Stimulated activated CD4-positive, alpha-beta T cell treated with anti-CD3 and anti-CD28 coated beads, Interleukin-4, amount 100 ng/mL, for 4 hours (primary cell): ENCODE measurements around the gene RAPGEF5.

Source experiments
- DNase-seq, 2 experiments: peaks; one replicate each; pipeline ENCODE4 v3.0.0-alpha.2; 2020

RAPGEF5 gene

DNA sequence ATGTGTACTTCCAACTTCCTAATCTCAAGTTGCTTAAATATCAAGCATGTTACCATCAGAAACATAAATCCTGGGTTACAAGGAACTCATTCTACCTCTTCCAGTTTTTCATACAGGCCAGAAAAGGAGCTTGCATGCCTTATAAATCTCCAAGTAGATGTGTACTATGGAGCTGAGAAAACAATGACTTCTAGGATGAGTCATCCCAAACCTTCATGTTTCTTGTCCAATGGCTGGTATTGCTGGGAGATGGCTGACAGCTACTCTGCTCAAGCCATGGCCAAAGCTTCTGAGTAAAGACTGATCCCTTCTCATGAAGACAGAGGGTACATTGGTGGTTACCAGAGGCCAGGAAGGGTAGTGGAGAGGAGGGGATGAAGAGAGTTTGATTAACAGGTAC, 8.6 kb downstream of the RAPGEF5 start:
- no peak for DNase-seq

DNA sequence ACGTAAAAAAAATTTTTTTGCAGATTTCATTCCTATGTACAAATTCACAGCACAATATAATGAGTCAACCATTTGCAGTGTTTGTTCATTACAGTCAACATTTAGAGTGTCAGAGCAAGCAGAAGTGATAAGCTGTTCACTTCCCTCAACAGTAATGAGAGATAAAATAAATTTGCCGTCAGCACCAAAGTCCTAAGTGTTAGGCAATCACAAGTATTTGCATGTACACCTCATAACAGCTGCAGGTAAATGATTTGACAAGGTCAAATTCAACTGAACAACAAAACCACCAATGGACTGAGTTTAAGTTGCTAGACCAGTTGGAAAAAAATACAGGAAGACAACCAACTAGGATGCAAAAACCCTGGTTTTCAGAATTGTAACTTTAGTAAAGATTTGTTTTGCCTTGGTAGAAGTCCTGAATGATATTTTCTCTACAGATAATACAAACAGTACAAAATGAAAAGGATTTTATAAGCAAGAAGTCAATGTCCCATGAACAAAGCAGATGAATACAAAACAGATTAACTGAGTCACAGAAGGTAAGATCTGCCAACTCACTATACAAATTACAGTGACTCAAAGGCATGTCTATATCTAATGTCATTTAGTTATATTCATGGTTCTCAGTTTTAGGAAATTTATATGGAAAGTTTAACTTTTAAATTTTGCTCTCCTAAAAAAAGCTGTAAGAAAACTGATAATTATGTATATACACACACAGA, 10.4 kb downstream of the RAPGEF5 start:
- DNase-seq = no peak

DNA sequence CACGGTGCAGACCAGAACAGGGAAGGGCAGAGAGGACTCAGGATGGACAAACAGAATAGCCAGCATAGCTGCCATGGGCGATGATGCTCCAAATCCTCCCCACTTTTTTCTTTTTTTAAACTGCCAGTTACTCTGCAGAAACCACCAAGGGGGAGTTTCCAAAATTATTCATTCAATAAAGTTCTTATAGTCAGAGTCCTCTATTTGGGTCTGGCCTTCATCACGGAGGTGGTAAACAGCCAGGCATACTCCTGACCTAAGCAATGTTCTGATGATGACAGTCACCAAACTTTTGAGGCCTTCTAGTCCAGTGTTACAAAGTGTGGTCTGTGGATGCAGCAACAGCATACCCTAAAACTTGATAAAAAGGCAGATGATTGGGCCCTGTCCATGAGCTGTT, 12.3 kb downstream of the RAPGEF5 start:
- no peak for DNase-seq

DNA sequence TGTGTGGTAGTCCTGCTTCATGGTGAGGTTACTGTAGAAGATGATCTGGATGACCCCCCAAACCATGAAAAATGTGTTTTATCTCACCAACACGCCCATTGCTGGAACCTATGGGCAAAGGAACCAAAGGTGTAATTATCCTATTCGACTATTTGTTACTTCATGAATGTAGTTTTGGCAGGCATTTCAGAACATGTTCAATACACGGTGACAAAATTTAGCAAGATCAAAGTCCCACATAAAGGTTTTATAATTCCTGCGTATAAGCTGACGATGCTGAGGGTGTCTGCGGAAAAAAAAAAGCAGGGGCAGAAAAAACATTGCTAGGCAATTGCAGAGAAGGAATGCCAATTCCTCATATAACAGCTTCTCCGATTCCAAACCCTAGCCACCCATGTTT, 13.3 kb downstream of the RAPGEF5 start:
- no peak for DNase-seq

DNA sequence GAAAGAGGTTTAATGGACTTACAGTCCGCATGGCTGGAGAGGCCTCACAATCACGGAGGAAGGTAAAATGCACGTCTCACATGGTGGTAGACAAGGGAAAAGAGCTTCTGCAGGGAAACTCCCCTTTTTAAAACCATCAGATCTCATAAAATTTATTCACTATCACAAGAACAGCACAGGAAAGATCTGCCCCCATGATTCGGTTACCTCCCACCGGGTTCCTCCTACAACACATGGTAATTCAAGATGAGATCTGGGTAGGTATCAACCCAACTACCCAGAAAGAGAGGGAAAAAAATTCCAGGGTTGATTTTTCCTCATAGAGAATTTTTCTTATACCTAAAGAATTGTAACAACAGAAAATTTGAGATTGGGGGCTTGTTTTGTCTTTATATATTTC, 13.9 kb downstream of the RAPGEF5 start:
- no peak for DNase-seq

DNA sequence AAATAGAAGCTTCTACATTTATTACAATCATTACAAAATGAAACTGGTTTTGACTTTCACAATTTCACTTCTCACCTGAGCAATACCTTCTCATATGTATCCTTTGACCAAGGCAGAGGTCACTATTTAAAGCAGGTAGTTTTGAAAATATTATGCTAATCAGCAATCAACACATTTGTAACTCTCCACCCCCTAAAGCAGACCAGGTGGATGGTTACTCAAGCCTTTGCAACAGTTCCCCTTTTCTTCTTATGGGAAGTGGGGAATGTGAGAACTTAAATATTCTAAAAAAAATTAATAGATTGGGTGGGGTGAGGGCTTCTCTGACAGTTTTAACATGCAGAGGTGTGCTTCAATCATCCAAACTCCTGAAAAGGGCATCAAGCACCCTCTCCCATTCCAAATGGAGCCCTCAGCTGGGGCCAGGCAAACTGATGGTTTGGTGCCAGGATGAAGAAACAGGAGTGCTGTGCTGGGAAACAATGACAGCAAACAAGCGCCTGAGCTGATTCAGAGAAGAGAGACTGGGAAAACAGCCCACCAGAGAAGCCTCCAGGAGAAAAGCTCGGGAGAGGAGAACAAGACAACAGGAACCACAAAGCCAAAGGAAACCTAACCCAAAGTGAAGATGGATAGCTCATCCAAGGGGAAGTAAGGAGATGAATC, 17.1 kb downstream of the RAPGEF5 start:
- no peak for DNase-seq

DNA sequence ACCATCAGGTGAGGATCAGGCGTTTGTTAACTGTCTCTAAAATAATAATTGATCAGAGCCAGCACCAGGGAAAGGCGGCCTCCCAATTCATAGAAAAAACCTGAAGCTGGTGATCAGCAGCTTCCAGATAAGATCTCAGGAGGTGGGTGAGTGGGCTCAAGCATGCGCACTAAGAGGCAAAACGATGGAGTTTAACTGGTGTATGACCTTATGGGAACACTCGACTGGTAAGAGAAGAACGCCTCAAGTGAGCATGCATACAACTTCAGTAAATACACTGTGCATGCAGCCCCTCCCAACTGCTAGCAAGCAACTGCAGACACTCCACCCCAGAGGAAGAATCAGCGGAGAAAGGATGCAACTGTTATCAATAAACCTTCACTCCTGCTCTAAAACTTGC, 18.1 kb downstream of the RAPGEF5 start:
- no peak for DNase-seq

DNA sequence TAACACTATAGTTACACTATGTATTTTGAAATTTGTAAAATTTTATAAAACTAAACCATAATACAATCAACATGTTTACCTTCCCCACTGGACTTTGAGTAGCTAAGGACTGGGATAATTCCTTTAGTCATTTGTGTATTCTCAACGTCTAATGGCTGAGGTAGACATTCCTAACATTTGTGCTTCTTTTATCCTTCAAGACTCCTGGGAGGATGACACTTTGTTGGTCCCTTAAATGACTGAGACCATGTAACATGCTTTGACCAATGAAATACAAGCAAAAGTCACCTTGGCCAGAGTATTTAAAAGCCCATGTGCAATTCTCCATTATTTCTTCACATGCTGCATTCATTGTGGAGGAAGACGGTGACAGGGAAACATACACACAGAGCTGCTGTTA, 18.5 kb downstream of the RAPGEF5 start:
- no peak for DNase-seq

DNA sequence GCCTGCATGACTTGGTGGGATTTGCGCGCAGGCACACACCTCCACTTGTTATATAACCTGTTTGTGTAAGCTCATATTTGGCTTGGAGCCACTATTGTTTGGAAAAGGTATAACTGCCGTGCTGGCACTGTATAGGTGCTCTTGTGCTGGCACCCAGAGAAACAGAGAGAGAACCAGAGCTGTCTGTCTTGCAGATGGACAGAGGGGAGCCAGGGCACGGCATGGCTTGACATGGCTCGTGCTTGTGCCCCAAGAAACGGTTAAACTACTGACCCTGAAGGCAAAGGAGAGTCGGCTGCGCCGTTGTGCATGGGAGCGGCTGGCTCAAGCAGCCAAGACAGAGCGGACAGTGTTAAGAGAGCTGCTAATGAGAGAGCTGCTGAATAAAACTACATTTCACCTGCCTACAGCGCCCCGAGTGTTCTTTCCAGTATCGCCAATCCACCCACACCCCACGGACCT, 23.2 kb downstream of the RAPGEF5 start:
- DNase-seq = no peak

DNA sequence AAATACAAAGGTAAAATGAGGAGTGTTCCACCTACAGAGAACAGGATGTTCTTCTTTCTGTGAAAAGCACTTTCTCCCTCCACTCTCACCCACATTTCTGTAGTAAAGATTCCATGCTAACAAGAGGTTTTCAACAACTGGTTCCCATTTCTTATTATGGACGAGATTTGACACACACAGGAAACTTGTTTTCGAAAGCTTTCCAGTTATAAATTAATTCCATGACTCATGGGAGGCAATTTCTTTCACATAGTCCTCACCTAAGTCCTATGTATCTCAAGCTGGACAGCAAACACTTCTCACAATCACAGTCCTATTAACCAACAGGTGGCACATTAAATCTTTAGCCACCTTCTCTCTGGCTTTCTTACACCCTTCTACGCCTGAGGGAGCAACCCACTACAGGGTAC, 24.5 kb downstream of the RAPGEF5 start:
- DNase-seq = no peak

DNA sequence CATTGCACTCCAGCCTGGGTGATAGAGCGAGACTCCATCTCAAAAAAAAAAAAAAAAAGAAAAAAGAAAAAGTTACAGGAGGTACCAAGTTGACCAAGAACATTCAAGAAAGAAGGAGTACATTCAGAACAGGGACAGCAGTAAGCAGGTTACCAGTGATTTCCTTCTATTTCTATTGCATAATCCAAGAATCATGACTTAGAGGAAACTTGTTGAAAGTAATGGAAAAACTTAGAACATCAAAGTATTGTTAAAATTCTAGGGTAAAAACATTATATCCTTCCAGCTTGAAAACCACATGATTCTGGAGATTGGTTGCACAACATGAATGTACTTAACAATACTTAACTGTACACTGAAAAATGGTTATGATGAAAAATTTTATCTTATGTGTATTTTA, 25.2 kb downstream of the RAPGEF5 start:
- DNase-seq = no peak

DNA sequence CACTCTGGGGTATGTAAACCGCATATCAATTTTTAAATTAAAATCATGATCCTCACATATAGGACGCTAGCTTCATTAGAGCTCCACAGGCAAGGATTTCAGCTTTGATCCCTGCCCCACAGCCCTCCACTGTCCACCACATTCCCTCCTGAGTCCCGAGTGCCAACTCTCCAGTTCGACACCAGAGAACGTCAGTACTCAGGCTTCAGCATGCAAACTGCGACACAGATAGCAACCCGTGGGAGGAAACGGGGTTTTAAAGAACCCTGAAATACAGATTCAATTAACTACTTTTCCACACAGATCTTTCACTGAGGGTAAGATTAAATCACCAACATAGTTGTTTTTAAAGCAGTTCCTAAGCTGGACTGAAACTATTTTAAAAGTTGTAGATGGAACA, 26.1 kb downstream of the RAPGEF5 start:
- DNase-seq = no peak

DNA sequence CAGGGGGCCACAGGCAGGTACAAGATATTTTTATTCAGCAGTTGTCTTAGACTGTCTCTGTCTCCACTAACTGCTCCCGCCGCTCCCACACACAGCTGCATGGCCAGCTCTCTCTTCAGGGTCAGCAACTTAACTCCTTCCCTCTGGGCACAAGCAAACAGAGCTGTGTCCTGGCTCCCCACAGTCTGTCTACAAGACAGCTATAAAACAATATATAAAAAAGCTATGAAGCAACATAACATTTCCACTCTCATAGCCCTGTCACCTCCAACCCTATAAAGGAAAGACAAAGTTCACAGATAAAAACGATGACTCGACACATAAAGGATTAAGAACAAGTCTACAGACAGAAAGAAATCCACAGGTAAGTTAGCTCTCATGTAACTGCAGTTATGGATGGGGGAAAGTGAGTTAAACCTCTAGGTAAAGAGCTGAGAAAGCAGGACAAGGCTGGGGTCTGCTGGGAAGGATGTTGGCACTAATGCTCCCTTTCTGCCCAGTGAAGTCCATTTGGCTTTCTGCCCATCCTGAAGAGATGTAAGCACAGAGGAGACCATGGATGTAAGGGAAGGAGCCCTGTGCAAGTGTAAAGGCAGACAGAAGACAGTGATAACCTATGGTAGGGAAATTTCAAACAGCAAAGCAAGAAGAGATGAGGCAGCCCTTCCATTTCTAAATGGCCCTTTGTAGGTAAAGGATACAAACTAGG, 27.0 kb downstream of the RAPGEF5 start:
- DNase-seq = no peak

DNA sequence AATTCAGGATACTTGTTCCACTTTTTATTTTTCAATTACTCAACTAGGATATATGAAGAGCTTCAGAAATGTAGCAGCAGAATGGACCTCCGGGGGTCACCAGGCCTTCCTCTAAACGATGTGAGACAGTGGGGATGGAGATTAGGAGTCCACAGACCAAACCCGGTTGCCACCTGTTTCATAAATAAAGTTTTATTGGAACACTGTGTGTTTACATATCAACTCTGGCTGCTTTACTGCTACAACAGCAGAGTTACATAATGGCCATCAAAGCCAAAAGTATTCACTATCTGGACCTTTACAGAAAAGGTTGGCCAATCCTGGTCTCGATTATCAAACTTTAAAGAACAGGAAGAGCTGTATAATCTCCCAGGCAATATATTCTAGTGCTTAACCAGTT, 30.8 kb downstream of the RAPGEF5 start:
- DNase-seq = no peak

DNA sequence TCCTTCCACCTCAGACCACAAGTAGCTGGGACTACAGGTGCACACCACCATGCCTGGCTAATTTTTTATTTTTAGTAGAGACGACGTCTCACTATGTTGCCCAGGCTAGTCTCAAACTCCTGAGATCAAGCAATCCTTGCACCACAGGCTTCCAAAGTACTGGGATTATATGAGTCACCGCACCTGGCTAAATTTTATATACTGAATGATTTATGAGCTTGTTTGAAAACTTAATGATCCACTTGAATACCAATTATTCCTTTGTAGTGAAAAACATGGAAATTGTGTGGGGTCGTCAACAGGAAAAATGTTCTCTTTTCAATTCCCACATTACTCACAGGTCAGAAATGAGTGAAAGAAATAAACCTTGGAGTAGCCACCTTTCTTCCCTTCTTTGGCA, 31.3 kb downstream of the RAPGEF5 start:
- no peak for DNase-seq

DNA sequence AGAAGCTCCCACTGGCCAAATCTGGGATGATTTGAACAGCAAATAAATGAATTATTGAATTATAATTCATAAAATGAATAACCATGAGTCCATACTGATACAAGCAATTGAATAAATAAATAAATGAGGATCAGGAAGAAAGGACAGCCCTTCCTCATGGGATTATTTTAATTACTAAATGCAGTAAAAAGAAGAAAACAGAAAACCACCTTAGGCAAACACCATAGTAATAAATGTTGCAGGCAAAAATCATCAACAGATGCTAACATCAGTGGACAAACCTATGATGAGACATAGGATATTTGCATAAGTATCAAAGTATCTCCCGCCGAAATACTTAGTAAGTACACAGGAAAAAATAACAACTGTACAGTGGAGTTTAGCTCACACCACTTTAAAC, 33.2 kb downstream of the RAPGEF5 start:
- DNase-seq = no peak

DNA sequence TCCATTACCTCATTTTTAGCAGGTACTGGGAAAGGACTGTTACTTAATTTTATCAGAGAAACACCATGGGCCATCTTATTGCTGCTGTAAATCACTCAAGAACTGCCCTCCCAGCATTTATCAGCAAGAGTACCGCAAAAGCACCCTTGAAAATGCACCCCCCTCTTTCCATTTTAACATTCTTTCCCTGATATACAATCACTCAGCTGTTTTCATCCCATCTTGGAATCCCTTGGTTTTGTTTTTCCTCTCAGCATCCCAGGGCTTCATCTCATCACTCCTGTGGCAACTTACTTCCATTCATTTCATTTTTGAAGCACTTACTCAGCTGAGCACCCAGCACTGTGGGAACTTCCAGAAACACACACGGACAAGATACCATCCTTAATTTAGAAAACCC, 36.5 kb downstream of the RAPGEF5 start:
- no peak for DNase-seq

DNA sequence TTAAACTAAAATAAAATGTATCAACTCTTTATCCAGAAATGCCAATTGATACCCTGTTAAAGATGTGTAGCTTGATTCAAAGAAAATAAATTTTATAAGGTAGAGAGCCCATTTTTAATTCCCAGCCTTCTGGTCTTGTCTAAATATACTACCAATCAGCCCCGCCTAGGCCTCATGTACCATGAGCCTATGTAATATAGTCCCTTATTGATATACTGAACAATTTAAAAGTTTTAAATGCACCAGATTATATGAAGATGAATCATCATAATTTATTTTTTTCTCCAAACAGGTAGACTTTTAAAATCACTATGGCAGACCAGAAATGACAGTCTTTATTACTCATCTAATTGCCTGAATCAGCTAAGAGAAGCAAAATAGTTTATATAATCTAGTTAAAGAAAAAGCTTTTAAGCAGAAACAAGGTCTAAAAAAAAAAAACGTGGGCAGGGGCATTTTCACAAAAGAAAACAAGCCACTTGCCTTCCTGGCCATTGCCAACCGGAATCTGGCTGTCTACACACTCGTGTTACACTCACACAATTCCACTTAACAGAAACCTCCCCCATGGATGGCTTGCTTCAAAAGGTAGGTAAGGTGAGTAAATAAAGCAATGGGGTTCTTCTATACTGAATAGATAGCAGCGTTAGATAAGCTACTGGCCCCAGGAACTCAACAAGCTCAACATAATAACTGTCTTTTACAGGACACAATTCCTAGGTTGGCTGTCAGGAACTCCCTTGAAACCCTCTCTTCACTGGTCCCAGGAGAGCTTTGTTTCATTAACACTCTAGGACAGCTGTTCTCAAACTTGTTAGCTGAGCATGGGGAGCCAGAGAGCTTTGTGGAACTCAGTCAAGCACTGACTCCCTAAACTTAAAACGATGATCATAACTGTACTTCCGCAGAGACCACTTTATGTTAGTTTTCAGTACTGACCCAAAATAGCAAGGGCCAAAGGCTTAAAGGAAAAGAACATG, 37.2 kb downstream of the RAPGEF5 start:
- no peak for DNase-seq

DNA sequence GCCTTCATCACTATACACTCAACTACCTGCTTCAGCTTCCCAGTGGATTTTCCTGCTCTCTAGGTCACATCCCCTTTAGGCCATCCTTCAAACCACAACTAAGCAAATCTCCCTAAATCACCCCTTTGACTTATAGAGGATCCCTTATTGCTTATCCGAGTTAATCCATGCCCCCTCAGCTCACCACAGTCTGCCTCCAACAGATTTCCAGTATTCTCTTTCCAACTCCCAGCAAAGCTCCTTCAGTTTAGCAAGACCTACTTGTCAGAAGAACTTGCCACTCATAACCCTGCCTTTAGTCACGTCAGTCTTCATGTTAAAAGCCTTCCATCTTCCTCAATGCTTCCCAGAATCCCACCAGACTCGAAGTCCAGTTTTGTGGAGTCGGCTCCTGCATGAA, 38.6 kb downstream of the RAPGEF5 start:
- DNase-seq = no peak

DNA sequence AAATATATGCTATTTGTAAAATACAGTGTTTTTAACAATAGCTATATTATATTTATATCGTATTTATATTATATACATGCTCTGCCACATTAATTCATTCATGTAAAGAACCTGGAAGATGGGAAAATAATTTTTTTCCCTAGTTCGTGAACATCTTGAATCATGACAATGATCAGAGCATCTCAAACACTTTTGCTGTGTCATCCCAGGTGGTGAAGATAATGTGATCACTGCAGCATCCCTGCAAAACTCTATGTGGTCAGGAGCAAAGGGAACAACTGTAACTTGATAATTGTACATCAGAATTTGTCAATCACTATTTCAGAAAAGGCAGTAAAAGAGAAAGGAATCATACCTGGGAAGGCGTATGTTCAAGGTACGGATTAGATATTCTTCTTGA, 39.3 kb downstream of the RAPGEF5 start:
- DNase-seq = no peak

DNA sequence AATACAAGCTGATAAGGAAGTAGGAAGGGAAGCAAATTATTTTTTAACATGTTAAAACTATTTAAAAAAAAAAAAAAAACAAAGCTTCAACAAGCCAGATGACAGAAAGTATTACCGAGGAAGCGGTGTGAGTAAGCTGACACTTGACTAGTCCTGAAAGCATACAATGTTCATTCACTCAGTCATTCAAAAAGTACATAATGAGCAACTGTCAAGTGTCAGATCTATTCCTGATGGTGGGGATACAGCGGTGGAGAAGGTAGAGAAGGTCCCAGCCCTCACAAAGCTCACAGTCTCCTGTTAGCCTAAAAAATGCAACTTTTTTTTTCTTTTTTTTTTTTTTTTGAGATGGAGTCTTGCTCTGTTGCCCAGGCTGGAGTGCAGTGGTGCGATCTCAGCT, 40.0 kb downstream of the RAPGEF5 start:
- no peak for DNase-seq

DNA sequence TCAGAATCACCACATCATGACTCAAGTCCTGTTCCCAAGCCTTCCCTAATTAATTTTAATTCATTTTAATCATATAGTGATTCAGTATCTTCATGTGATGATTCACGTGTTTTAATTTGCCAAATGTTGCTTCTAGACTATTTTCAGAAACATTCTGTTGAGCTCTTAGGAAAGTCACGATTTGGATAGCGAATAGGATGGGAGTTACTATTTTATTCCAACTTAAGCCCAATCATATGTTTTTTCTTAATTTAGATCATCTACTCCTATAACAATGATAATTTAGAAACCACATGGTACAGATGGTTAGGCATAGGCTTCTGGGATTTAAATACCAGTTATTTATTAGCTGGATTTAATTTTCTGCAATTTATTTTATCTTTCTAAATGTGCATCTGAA, 49.1 kb downstream of the RAPGEF5 start:
- DNase-seq = no peak

DNA sequence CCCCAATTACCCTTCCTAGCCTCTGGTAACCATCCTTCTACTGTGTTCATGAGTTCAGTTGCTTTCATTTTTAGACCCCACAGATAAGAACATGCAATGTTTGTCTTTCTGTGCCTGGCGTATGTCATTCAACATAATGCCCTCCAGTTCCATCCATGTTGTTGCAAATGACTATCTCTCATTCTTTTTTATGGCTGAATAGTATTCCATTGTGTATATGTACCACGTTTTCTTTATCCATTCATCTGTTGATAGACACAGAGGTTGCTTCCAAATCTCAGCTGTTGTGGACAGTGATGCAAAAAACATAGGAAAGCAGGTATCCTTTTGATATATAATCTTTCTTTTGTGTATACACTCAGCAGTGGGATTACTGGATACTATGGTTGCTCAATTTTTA, 51.2 kb downstream of the RAPGEF5 start:
- no peak for DNase-seq
